Epithelial cell of prostate (primary cell): ENCODE results near the gene GNRH2.
"Not testable (repeated sequence)": the region's sequence is repeated elsewhere in the genome, so short reads cannot be mapped to it uniquely, and the experiment has no call there.

ENCODE experiments used
- DNase-seq: peaks from one replicate; pipeline ENCODE4 v3.0.0-alpha.2; 2011; ENCODE audit warnings: low read depth, low spot score
- H3K27ac ChIP-seq: fragments of 450-650 bp; 2 replicates; pipeline ENCODE4 v1.5.1; 2017; ENCODE audit warnings: mild to moderate bottlenecking

The GNRH2 gene

DNA sequence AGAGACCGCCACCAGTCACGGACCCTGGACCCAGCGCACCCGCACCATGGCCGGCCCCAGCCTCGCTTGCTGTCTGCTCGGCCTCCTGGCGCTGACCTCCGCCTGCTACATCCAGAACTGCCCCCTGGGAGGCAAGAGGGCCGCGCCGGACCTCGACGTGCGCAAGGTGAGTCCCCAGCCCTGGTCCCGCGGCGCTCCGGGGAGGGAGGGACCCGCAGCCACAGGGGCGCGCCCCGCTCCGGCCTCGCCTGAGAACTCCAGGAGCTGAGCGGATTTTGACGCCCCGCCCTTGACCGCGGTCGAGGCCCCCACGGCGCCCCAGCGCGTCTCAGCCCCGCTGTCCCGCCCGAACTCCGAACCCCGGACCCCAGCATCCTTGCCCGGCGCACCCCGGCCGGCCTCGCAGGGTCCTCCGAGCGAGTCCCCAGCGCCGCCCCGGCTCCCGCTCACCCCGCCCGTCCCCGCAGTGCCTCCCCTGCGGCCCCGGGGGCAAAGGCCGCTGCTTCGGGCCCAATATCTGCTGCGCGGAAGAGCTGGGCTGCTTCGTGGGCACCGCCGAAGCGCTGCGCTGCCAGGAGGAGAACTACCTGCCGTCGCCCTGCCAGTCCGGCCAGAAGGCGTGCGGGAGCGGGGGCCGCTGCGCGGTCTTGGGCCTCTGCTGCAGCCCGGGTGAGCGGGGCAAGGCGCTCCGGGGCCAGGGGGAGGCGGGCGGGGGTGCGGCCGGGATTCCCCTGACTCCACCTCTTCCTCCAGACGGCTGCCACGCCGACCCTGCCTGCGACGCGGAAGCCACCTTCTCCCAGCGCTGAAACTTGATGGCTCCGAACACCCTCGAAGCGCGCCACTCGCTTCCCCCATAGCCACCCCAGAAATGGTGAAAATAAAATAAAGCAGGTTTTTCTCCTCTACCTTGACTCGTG, 28.4 kb downstream of the GNRH2 start, which contains the start of gene OXT:
TSS of gene OXT (plus strand) at position 11 of the 920 bp plus-strand sequence. CDS start at position 47, 36 bp downstream.
- no peak for DNase-seq
- no peak within 1 kb of the TSS for H3K27ac ChIP-seq

- DNase-seq = no peak
Observed at GRCh38 chr20:3072530-3073250, 29.3 kb downstream of the GNRH2 start.

GRCh38 chr20:3073251-3073643, 29.8 kb downstream of the GNRH2 start:
- H3K27ac ChIP-seq, DNase-seq: not testable (repeated sequence)

More at GRCh38 chr20:3072530-3073250, 29.3 kb downstream of the GNRH2 start:
- H3K27ac ChIP-seq = no peak overlapping the region

- H3K27ac ChIP-seq = no peak overlapping the region
- DNase-seq = no peak
Observed at GRCh38 chr20:3074812-3075211, 31.4 kb downstream of the GNRH2 start.

DNA sequence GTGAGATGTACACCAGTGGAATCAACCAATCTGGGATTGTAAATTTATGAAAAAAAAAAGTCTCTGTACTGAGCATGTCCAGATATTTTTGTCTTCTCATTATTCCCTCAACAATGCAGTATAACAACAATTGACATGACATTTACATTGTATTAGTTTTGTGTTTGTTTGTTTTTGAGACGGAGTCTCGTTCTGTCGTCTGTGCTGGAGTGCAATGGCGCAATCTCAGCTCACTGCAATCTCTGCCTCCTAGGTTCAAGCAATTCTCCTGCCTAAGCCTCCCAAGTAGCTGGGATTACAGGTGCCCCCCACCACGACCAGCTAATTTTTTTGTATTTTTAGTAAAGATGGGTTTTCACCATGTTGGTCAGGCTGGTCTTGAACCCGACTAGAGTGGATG, 31.9 kb downstream of the GNRH2 start:
- not testable (repeated sequence) for DNase-seq, H3K27ac ChIP-seq

DNA sequence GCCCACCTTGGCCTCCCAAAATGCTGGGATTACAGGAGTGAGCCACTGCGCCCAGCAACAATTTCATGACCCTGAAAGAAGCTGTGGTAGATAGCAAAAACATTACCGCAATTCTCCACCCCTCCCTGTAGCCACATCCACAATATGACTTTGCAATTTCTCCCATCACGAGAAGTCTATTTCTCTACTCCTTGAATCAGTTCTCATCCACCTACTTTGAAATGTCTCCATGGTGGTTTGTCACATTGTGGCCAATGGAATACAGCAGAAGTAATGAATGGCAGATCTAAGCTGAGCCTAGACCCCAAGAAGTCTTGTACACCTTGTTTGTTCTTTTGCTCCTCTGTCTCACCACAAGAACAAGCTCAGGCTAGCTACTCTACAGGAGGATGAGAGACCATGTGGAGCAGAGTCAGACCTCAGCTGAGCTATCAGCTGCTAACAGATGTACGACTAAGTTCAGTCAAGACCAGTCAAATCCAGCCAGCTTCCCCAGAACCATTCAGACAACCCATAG, 34.3 kb downstream of the GNRH2 start:
- no peak overlapping the region for H3K27ac ChIP-seq
- DNase-seq = no peak

- DNase-seq = no peak
- no peak overlapping the region for H3K27ac ChIP-seq
Observed at GRCh38 chr20:3080939-3081388, 37.5 kb downstream of the GNRH2 start.

DNA sequence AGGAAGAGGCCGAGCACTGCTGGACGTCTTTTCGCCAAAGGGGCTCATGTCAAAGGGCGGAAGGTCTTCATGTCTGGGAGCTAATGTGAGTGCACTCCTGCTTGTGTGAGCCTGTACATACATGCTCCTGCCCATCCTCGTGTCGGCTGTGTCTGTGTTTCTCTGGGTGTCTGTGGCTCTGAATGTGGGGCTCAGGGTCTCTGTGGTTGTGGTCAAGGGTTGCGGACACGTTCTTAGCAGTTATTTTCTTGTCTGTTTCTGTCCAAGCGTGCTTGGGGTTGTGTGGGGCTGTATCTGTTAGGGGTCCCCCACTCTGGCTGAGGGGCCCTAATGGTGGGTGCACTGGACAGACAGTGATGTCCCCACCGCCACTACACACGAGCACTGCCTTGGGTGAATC, 38.2 kb downstream of the GNRH2 start:
- H3K27ac ChIP-seq = no peak overlapping the region
- DNase-seq = no peak

GRCh38 chr20:3082306-3082951, 39.0 kb downstream of the GNRH2 start:
- H3K27ac ChIP-seq = no peak overlapping the region
- DNase-seq = no peak

DNA sequence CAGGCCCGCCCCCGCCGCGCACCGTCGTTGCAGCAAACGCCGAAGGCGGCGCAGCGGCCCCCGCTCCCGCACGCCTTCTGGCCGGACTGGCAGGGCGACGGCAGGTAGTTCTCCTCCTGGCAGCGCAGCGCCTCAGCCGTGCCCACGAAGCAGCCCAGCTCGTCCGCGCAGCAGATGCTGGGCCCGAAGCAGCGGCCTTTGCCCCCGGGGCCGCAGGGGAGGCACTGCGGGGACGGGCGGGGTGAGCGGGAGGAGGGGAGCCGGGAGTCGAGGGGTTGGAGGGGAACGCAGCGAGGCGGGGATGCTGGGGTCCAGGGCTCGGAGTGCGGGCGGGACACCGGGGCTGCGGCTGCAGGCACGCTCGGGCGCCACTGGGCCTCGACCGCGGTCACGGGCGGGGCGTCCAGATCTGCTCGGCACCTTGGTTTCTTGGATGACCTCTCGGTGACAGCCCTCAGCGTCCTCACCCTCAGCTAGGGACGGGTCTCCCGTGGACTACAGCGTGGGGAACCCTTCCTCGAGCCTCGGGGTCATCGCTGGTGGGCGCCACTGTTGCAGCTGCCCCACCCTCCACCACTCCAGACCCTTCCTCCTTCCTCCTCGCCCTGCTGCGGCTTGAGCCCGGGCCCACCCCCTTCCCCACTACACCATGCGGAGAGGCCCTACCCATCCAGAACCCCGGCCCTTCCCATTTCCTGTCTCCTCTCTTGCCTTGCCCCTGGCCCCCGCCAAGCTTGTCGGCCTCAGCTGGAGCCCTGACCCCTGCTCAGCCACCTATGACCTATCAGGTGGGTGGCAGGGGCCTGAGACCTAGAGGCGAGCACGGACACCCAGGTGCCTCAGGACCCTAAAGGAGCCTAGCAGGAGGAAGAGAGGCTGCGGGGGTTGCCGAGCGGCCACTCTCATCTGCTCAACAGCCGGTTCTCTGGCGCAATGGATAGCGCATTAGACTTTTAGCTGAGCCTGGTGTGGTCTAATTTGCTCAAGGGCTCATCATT, 39.8 kb downstream of the GNRH2 start:
- no peak for DNase-seq
- no peak overlapping the region for H3K27ac ChIP-seq

GRCh38 chr20:3084283-3084985, 41.0 kb downstream of the GNRH2 start, which contains the start of gene AVP:
Gene AVP (minus strand): TSS chr20:3084724. CDS start chr20:3084674, 50 bp downstream.
- no peak for DNase-seq
- no peak within 1 kb of the TSS for H3K27ac ChIP-seq

DNA sequence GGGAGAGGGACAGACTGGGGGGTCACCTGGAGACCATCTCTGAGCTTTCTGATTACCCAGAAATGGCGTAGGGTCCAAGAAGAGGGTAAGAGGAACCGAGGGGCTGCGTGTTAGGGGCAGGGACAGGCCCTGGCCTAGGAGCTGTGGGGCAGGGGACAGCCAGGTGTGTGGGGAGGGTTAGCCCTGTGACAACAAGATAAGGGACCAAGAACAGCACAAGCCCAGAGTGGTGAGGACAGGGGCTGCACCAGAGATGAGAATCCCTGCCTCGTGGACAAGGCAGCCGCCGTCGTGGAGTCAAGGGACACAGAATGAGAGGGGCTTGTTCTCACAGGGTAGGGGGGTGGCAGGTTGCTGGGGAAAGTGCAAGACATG, 41.6 kb downstream of the GNRH2 start:
- no peak overlapping the region for H3K27ac ChIP-seq
- DNase-seq = no peak

DNA sequence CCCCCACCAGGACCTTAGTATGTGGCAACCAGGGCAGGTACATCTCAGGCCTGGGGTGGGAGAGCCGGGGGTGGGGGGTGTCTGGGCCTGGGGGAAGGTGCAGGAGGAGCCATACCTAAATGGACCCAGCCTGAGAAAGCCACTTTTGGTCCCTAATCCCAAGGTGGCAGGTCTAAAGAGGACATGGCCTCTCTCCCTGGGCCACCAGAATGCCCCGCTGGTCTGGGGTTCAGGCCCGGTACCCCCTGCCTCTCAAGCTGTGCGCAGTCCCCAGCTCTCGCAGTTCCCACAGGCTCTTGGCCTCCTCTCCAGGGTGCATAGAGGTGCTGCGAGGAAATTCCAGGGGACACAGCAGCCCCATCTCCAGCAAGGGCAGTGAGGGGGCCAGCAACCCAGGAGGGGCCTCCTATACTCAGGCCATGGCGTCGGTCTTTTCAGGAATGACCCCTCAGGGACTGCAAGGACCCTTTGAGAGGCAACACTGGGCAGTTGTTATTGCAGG, 42.2 kb downstream of the GNRH2 start:
- no peak overlapping the region for H3K27ac ChIP-seq
- no peak for DNase-seq

GRCh38 chr20:3088031-3088430, 44.6 kb downstream of the GNRH2 start:
- no peak overlapping the region for H3K27ac ChIP-seq
- DNase-seq = no peak

DNA sequence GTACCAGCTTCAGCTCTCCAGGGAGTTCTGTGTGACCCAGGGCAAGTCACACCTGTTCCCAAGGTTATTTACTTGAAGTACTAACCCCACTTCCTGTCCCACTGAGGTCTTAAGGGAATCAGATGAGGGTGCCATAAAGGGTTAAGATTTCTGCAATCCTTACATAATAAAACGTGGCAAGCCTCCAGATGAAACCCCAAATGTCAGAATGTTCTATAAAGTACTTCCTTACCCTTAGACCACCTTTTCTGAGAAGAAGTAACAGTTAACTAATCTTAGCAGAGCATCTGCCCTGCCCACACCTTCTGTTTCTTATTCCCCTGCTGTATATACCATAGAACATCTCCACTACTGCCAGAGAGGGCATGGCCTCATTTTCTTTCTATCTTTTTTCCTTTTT, 47.1 kb downstream of the GNRH2 start:
- H3K27ac ChIP-seq = no peak overlapping the region
- no peak for DNase-seq

DNA sequence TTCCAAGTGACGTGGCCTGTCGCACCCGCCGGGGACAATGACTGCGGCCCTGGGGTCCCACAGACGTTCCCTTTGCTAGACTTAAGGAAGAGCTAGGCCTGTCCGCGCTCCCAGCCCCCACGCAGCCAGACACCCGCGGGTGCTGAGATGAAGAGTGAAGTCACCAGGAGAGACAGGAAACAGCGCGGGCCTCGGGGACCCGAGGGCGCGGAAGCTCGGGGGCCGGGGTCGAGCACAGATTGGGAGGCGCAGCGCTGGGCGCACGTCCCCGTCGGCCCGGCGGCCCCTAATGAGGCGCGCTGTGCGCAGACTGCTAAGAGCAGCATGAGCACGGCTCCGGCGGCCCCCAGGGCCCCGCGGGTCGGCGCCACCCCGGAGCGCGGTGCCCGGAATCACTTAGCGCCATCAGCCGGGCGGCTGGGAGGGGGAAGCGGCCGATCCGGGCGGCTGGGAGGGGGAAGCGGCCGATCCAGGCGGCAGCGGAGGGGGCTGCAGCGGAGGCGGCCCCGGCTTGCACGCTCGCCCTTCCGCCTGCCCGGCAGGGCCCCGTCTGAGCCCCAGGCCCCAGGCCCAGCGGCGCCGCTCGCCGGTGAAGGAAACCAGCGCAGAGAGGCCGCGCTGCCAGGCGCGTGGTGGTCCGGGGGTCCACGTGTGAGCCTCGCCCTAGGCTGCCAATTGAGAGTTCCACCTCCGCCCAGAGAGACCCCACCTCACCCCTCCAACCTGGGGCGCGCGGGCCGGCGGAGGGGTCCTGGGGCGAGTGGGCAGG, 49.4 kb downstream of the GNRH2 start:
- no peak overlapping the region for H3K27ac ChIP-seq
- DNase-seq = no peak

GRCh38 chr20:3093861-3094361, 50.5 kb downstream of the GNRH2 start:
- no peak overlapping the region for H3K27ac ChIP-seq
- DNase-seq = no peak
